Caki2 (cell line): ENCODE measurements around the gene FHIT. TPM values are rescaled to one million over a fixed set of nuclear protein-coding genes. Genes with fewer than 3 reads are reported as not detected.
A peak's percentile ranks its signal among the peaks of the same experiment; 100 is the strongest.

Experiments used
- DNase-seq: peaks from one replicate; pipeline ENCODE4 v3.0.0-alpha.2; 2015; ENCODE audit warnings: low read depth
- in situ Hi-C: cut with HindIII; loops from 2 replicates; pipeline ENCODE4 v1.10.0; 2016; ENCODE audit warnings: low sequenced_read_pairs, low pct_unique_long_range_greater_than_20kb, mixed read lengths
- total RNA-seq: library from RNA; depleted of rRNA; stranded (reverse); fragments of >200 nt; shearing (Covaris generic); gene quantifications from 2 replicates; pipeline ENCODE4 v1.2.3, GENCODE V29; 2014; ENCODE audit warnings: low replicate concordance

FHIT gene
- total RNA-seq, 1 experiment from 2014 or later = 4.8 TPM

DNA sequence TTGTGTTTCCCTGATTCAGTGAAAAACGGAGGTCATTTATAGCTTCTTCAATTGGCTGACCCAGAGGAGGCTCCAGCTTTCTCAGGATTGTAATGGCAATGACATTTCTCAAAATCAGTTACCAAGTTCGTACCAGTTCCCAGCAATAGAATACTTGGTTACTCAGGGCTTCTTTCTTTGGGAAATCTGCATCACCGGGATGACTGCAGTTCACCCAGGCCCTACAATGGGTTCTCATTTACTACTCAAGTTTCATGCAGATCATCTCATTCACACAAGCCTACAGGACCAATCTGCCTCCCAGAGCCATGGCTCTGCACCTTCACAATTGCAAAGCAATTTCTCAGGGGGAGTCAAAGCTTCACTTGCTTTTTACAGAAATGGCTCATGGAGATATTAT is 109.6 kb downstream of the FHIT start:
- no peak for DNase-seq
- in situ Hi-C loops = no loop called here

DNA sequence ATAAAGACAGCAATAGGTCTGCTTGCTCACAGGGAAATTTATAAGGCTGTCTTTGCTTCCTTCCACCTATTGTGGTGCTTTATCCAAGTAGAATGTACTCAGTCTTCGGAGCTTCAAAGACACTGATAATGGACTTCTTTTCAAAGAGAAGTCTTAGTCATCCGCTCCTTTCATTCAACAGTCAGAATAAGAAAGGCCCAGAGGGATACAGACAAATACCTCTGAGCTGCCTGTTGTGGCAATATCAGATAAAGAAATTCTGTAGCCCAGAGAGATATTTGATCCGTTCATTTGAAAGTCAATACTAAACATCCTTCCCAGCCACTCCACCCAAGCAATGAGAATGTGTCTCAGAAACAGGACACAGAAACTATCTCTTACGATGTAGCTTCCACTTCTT is 110.0 kb downstream of the FHIT start:
- in situ Hi-C loops = no loop called here
- DNase-seq = no peak

DNA sequence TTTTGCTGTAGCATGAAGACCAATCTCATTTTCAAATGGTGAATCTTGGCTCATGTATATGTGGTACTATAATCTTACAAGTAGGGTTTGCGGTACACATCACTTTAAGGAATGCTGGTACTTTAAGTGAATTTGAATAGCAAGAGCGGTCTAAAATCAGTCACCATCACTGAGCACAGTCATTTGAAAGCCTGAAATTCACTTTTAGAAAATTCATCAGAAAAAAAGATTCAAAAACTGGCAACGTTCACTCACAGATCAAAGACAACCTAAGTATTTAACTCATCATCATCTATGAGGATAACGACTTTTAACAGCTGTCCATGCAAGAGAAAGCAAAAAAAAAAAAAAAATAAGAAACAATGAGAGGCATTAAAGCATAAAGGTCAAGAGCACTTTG is 111.6 kb downstream of the FHIT start:
- no peak for DNase-seq
- in situ Hi-C loops = no loop called here

DNA sequence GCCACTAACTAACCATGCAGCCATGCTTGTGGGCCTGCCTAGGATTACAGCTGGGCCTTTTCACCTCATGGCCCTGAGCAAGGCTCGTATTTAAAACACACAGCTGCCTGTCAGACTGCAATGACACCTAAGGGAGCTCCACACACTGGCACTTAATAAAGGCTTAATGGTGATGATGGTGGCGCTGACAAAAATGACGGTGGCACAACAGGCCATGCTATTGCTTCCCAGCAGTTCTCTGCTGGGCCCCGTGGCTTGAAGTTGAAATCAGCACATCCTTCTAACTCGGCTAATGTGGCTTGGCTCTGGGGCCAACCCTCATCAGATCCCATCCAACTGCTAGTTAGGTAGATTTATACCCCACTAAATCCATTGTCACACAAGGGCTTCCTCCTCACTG is 112.9 kb downstream of the FHIT start:
- DNase-seq = no peak
- in situ Hi-C loops = no loop called here

DNA sequence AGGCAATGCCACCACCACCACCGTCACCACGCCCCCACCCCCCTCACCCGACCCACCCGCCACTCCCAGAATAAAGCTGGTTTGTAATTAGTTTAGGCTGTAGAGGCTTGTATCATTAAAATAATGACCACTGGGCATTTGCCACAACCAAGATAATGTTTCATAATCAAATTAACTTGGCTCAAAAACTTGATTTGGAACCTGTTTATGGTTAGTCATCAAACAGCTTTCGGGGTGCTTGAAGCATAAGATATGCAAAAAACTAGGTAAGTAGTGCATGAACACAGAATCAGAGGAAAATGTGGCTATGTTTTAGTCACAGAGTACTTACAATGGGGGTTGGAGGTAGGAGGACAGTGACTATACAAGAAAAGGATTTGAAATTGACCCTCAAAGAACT is 115.1 kb downstream of the FHIT start:
- in situ Hi-C loops = no loop called here
- DNase-seq = no peak

DNA sequence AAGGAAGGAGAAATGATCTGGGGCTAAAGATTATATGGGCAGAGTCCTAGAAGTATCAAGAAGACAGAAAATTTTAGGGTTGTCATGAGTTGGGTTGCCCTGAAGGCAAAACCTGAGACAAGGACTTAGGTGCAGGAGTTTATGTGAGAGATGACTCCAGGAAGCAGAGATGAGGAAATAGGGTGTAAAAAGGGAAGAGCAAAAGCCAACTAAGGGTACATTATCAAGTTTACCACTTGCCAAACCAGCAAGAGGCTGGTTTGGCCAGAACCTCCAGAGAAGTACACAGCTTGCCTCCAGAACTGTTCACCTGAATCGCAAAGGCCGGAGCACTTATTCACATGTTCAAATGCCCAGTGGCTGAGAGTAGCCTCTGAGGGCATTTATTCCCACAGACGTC is 116.7 kb downstream of the FHIT start:
- DNase-seq = no peak
- in situ Hi-C loops = no loop called here

DNA sequence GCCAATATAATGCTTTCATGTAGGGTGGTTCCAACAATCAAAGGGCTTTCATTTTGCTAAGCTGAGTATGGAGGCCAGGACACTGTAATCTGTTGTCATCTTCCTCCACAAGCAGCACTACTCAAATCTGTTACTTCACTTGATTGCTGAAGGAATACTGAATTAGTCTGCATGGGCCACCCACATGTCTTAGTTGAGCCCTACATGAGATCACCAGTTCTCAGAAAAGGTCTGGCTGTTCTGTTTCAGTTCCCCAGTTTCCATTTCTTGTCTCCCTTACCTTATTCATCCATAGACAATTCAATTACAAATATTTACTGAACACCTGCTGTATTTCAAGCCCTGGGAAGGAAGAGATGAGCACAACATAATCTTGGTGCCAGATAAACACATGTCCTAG is 119.2 kb downstream of the FHIT start:
- in situ Hi-C loops = no loop called here

DNA sequence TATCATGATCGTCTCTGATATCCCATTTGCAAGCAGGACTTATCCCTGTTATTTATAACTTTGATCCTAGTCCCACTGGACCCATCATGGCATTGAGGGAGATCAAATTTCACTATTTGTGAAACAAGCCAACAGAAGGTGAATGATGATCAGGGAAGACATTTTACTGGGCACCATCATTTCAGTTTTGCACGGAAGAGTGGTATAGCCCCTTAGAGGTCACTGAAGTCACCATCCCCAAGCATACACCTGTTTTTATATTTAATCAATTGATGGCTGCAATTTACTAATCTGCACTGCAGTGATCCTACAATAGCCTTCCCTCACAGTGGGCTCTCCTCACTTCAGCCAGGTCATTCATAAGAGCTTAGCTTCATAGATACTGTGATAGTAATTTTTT is 132.4 kb downstream of the FHIT start:
- in situ Hi-C loops = no loop called here
- no peak for DNase-seq

More for the DNA sequence above, 119.2 kb downstream of the FHIT start:
- DNase-seq = no peak

DNA sequence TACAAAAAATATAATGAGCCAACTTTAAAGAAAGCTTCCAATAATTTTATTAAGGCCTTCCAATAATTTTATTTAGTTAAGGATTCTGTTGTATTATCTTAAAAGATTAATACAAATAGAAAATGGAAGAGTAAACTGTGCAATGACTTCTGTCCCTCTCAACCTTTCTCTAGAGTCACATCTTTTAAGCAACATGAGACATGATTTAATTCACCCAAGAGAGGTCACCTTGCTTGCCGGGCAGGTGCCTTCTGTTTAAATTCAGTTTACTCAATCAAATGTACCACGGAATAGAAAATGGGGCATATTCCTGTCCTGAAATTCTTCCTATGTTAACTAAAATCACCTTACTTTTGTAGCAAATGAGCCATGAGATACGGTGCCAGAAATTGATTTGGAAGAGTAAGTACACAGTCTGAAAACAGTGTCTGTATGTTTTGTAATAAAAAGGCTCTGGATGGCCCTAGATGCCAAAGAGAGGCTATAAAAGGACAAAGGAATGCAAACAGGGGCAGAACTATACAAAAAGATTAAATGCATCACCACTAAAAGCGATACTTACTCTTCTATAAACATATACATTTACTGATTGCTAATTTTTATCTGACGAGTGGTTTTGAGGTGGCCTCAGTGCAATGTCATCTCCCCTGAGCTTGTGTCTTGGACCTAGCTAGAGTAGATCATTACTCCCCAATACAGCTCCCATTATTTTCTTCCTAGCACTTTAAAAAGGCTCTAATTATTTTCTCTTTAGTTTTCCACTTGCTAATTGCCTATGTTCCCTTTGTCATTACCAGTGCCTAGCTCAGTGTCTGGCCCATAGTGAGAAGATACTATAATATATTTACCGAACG is 134.0 kb downstream of the FHIT start:
- no peak for DNase-seq
- in situ Hi-C loops = no loop called here

DNA sequence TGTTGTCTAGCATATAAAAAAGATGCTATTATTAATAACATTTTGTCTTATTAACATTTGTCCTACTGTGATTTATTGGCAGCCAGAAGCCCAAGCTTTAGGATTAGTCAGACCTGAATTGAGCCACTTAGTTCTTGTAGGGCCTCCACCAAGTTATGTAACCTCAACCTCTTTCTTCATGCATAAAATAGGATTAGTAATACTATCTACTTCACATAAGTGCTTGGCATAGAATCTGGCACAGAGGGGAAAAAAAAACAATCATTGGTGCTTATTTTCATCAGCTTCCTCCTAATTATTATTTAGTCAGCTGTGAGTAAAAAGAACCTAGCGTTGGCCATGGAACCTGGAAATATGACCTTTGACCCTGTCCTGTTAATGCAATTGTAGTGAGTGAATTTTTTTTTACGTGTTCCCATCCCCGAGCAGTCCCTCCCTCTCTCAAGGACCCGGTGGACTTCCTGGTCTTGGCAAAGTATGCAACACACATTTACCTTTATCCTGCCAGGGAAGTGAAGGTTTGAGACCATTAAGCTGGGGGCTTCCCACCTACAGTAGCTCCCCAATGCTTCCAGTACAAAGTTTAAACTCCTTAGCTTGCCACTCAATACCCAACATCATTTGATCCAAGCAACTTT is 136.8 kb downstream of the FHIT start:
- no peak for DNase-seq
- in situ Hi-C loops = no loop called here

DNA sequence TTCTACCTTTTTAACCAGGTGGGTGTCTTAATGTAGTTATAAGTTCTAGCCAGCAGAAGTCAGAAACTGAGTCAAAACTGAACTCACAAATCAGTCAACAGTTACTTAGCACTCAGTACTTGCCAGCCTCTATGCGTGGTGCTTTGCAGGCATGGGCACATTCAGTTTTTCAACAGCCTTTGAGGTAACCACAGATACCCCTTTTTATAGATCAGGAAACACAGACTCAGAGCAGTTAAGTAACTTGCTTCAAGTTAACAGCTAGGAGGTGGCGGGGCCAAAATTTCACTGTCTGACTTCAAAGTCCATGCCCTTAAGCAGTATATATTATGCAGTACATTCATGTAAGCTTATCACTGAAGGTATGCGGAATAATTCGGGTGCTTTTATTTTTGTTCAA is 139.4 kb downstream of the FHIT start:
- in situ Hi-C loops = no loop called here

DNA sequence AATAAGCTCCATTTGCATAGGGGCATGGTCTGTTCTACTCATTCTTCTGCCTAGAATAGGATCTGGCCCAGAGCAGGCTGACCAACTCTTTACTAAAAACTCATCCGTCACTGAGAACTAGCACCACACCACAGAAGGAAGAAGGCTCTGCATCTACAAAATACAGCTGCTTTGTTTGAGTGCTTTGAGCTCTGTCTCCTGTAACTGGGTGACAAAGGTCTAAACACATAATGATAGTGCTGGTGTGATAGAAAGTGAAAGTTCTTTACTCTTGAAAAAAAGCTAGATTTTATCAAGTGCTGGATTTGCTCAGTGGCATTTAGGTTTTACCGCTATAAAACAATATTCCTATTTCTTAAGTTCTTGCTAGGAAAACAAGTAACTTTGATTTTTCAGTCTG is 140.7 kb downstream of the FHIT start:
- DNase-seq = no peak
- in situ Hi-C loops = no loop called here

More for the DNA sequence above, 139.4 kb downstream of the FHIT start:
- no peak for DNase-seq

DNA sequence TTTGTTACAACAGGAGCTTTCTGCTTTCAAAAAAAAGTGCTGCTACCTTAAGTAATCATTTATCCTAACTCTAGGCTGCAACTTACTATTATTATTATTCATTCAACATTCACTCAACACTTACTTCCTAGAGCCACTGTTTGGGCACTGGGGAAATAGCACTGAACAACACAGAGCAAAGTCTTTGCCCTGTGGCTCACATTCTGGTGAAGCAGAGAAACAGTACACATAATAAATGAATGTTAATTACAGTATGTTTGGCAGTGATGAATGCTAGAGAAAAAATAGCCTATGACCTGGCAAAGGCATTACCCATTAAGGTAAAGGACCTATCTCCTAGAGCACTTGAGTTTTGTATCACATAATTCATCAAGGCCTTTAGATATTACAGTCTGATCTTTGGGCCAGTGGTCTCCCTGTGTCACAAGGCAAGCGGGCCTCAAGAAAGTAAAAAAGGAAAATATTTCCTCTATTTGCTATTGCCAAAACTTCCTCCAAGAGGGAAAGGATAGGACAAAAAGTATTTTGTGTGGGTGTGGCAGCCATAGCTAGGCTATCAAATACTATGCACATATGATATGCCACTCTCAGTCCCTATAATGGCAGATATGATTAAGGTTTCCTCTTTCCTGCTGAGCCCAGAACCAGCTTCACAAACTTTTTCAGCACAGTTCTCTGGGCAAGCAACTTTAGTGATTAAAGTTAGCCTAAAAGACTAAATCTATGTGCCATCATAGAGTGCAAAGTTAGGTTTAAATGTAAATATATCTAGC is 142.8 kb downstream of the FHIT start:
- no peak for DNase-seq
- in situ Hi-C loops = no loop called here

DNA sequence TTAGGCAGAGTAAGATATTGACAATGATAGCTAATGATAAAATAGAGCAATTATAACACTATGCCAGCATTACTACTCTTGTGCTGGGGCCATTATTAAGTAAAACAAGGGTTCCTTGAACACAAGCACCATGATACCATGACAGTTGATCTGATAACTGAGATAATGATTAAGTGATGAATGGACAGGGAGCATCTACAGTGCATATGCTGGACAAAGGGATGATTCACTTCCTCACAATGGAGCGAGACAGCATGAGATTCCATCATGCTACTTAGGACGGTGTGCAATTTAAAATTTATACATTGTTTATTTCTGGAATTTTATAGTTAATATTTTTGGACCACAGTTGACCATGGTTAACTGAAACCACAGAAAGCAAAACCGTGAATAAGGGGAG is 156.6 kb downstream of the FHIT start:
- in situ Hi-C loops = no loop called here
- DNase-seq = peak; percentile 3

DNA sequence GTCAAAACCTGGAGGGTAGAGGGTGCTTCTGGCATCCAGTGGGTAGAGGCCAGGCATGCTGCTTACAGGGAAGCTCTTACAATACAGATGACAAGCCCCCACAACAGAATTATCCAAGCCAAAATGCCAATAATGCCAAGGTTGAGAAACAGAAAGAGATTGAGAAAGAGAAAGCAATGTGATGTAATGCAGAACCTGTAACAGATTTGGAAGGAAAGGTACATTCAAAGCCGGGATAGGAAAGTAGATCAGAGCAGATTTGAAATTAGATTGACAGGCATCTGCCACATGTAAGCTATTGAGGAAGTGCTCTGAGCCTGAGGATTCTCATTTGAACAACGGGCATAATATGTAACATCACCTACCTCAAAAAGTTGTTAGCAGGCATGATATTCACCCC is 157.9 kb downstream of the FHIT start:
- in situ Hi-C loops = no loop called here
- DNase-seq = no peak

DNA sequence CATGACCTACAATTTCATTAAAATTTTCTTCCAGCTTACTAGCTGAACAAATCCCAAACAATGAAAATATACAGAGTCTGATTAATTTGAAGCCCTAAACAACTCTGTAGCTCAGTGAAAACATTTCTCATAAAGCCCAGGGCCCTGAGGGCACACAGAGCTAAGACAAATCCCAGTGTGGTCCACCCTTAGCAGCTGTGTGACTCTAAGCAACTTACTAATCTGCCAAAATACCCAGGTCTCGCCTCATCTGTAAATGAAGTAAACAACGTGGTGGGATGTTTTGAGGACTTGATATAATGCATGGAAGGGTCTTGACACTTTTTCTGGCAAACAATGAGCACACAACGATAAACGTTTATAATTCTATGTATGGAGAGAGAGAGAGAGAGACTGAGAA is 158.4 kb downstream of the FHIT start:
- in situ Hi-C loops = no loop called here
- DNase-seq = no peak

DNA sequence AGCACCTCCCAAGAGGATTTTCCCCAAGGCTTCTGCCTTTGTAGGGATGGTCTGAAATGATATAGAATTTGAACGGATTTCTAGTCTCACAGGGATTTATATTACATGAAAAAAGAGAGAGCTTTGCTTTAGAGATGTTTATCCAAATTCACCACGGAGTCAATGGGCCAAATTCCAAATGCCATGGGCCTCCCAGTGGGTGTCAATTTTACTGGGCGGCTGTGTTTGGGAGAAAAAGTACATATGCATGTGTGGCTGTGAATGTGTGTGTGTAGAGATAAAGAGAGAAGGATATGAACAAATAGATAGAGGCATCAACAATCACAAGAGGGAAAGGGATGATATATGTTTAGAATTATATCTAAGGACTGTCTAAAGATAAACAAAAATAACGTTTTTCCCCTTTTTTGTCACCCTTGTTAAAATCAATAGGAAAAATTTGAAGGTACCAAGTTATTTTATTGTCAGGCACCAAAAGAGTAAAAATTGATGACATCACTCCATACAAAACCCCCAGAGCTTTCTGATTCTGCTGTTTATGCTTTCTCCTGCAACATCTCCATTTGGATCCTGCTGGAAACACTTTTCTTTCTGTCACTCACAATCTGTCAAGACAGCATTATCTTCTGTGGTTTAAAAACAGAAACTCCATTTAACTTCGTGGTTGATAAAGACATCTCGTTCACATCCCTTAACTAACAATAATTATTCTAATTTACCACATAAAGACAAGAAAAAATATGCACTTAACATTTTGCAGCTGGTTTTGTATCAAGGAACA is 160.7 kb downstream of the FHIT start:
- in situ Hi-C loops = no loop called here
- DNase-seq = no peak

DNA sequence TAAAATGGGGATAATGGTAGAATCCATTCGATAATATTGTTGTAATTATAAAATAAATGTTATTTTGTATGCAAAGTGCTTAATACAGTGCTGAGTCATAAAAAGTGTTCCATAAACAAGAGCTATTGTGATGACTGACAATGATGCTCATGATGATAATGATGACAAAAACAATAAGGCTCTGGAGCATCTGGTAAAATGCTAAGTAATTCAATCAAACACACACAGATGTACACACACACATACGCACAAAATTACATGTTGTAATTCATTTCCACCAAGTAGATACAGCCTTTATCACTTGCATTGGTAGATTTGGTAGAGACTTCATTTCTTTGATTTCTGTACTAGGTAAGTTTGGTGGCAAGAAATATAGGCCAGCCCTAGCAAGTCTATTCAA is 163.8 kb downstream of the FHIT start:
- DNase-seq = no peak
- in situ Hi-C loops = no loop called here

DNA sequence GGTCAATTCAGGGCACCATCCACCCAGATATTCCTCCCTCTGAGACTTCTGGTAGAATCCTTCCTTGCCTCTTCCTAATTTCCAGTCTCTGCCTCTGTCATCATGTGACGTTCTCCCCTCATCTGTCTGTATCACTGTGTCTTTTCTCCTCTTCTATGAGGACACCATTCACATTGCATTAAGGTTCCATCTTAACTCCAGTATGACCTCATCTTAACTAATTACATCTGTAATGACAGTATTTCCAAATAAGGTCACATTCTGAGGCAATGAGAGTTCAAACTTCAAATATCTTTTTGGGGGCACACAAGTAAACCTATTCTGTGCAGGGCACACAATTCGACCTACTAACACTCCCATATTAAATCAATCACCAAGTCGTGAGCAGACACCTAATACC is 169.7 kb downstream of the FHIT start:
- in situ Hi-C loops = no loop called here
- no peak for DNase-seq
